K562 (cell line): ENCODE results near the gene ZNF407. TPM values are rescaled to one million over a fixed set of nuclear protein-coding genes. Genes with fewer than 3 reads are reported as not detected.

Experiments used
- ATAC-seq: fragments of 200-7000 bp; cut with Tn5 transposase; 3 replicates; pipeline ENCODE4 v1.9.1; 2020; ENCODE audit warnings: moderate library complexity
- BruUV-seq: library from RNA; stranded (reverse); fragments of 400-500 nt; replicated peaks from 2 replicates; lab custom pipeline; 2021; lab: Mats Ljungman, UMichigan
- CTCF ChIA-PET: fragments of 300-600 bp; formaldehyde crosslinking; extraction: SDS; loops from one replicate; lab custom pipeline; 2021; ENCODE audit warnings: low intra/inter-chr PET ratio; lab: Yijun Ruan, JAX
- POLR2A ChIA-PET: fragments of 300-600, 350-650 bp; sonication (Branson Sonifier 250); formaldehyde crosslinking; extraction: SDS; loops from one replicate; lab custom pipeline; 2021; ENCODE audit warnings: antibody characterized with exemption, inconsistent platforms; lab: Yijun Ruan, JAX
- DNase-seq, 4 experiments: peaks; one replicate each; pipeline versions ENCODE4 v3.0.0 to v3.0.0-alpha.2; 2011 to 2018; ENCODE audit warnings: low spot score in 3 of 4, mixed read lengths in 3 of 4; ENCODE audit errors: extremely low read depth in 1 of 4
- FAIRE-seq: peaks from 2 replicates; lab custom pipeline; 2011; peaks lifted over from hg19 to GRCh38; lab: Jason Lieb, UNC
- H2AFZ ChIP-seq: 2 replicates; pipeline ENCODE4 v1.6.0; 2011; ENCODE audit warnings: low read depth, low read length, control low read depth, inconsistent platforms
- H3K27ac ChIP-seq: fragments of 200-600 bp; 3 replicates; pipeline ENCODE4 v1.8.0; 2011; ENCODE audit warnings: low read depth, mild to moderate bottlenecking, control low read depth, inconsistent platforms, low read length, moderate library complexity, mixed read lengths; ENCODE audit errors: extremely low read depth
- H3K27me3 ChIP-seq, 2 experiments: fragments of 300-600 bp in 1 of 2; 2 replicates in 1 of 2; 3 replicates in 1 of 2; pipeline versions ENCODE4 v1.6.0 to v1.8.0; 2011; ENCODE audit warnings: inconsistent platforms in 2 of 2, low read length in 2 of 2, mild to moderate bottlenecking in 1 of 2, mixed read lengths in 1 of 2, moderate library complexity in 1 of 2; ENCODE audit not compliant: control insufficient read depth in 2 of 2, insufficient read depth in 2 of 2
- H3K36me3 ChIP-seq: fragments of 300-600 bp; 3 replicates; pipeline ENCODE4 v1.8.0; 2011; ENCODE audit warnings: mild to moderate bottlenecking, low read length, inconsistent platforms; ENCODE audit not compliant: control insufficient read depth, insufficient read depth
- H3K4me1 ChIP-seq, 2 experiments: fragments of 200-600 bp in 1 of 2; replicated peaks in 1 of 2; 2 replicates in 1 of 2; 3 replicates in 1 of 2; pipeline versions ENCODE4 v1.5.1 to v1.8.0; 2011; ENCODE audit warnings: inconsistent platforms in 2 of 2, low read length in 2 of 2, mild to moderate bottlenecking in 1 of 2, mixed read lengths in 1 of 2, moderate library complexity in 1 of 2; ENCODE audit not compliant: control insufficient read depth in 2 of 2, insufficient read depth in 2 of 2
- H3K4me2 ChIP-seq: 2 replicates; pipeline ENCODE4 v1.6.1; 2011; ENCODE audit warnings: low read length, control low read depth, inconsistent platforms, mixed read lengths; ENCODE audit not compliant: insufficient read depth
- H3K4me3 ChIP-seq: fragments of 200-600 bp; sonication (generic), shearing (Covaris generic); 2 replicates; pipeline ENCODE4 v1.5.1; 2016; ENCODE audit warnings: control low read depth, inconsistent platforms
- H3K79me2 ChIP-seq: fragments of 200-600 bp; 3 replicates; pipeline ENCODE4 v1.8.0; 2011; ENCODE audit warnings: low read length, inconsistent platforms; ENCODE audit not compliant: control insufficient read depth, insufficient read depth
- H3K9ac ChIP-seq, 2 experiments: 2 replicates each; pipeline versions ENCODE4 v1.6.0 to v1.6.1; 2011; ENCODE audit warnings: low read depth in 2 of 2, low read length in 2 of 2, control low read depth in 1 of 2, inconsistent platforms in 1 of 2, mild to moderate bottlenecking in 1 of 2, mixed read lengths in 1 of 2; ENCODE audit not compliant: insufficient read depth in 1 of 2
- H3K9me1 ChIP-seq: one replicate; pipeline ENCODE4 v1.6.0; 2011; ENCODE audit warnings: inconsistent platforms, mild to moderate bottlenecking, low read length, moderate library complexity; ENCODE audit not compliant: control insufficient read depth, insufficient read depth
- H3K9me3 ChIP-seq: replicated peaks from 2 replicates; pipeline ENCODE4 v1.5.1; 2011; ENCODE audit warnings: low read depth, low read length, inconsistent platforms; ENCODE audit not compliant: control insufficient read depth, insufficient read depth
- H4K20me1 ChIP-seq: replicated peaks from 2 replicates; pipeline ENCODE4 v1.6.1; 2011; ENCODE audit warnings: low read length, inconsistent platforms, mixed read lengths; ENCODE audit not compliant: control insufficient read depth, insufficient read depth
- ADNP ChIP-seq: fragments of 200-800 bp; sonication (Bioruptor generic); IDR thresholded peaks from 2 replicates; pipeline ENCODE4 v1.6.1; 2016; ENCODE audit warnings: missing genetic modification characterization, missing compliant biosample characterization
- BDP1 ChIP-seq: IDR thresholded peaks from 3 replicates; pipeline ENCODE4 v1.6.1; 2011; ENCODE audit not compliant: insufficient read length, insufficient read depth
- DDX20 ChIP-seq: fragments of 450-650 bp; IDR thresholded peaks from 2 replicates; pipeline ENCODE4 v1.6.1; 2016; ENCODE audit warnings: missing genetic modification characterization, low read depth, mild to moderate bottlenecking, missing compliant biosample characterization, moderate library complexity
- EHMT2 ChIP-seq: fragments of 450-650 bp; IDR thresholded peaks from 2 replicates; pipeline ENCODE4 v1.6.1; 2018; ENCODE audit warnings: antibody characterized with exemption
- IFI16 ChIP-seq: fragments of 250-450 bp; sonication (Bioruptor Pico); IDR thresholded peaks from 2 replicates; pipeline ENCODE4 v2.1.2; 2022; ENCODE audit warnings: mild to moderate bottlenecking, inconsistent platforms
- NR2F6 ChIP-seq: fragments of 450-650 bp; formaldehyde crosslinking; IDR thresholded peaks from 2 replicates; pipeline ENCODE4 v1.4.0; 2020; ENCODE audit warnings: mild to moderate bottlenecking
- OTX1 ChIP-seq: fragments of 450-650 bp; formaldehyde crosslinking; IDR thresholded peaks from 2 replicates; pipeline ENCODE4 v1.4.0; 2022; ENCODE audit warnings: mild to moderate bottlenecking
- PHB2 ChIP-seq: fragments of 450-650 bp; IDR thresholded peaks from 2 replicates; pipeline ENCODE4 v1.6.1; 2017; ENCODE audit warnings: low read depth
- TARDBP ChIP-seq: fragments of 450-650 bp; IDR thresholded peaks from 2 replicates; pipeline ENCODE4 v1.6.1; 2016
- TGIF2 ChIP-seq: sonication (generic); formaldehyde crosslinking; IDR thresholded peaks from 2 replicates; pipeline ENCODE4 v1.8.1; 2022; ENCODE audit warnings: mild to moderate bottlenecking, missing genetic modification reagents, moderate library complexity
- THRA ChIP-seq: fragments of 450-650 bp; IDR thresholded peaks from 2 replicates; pipeline ENCODE4 v1.6.1; 2017; ENCODE audit warnings: mild to moderate bottlenecking, moderate library complexity
- TRIM25 ChIP-seq: fragments of 450-650 bp; IDR thresholded peaks from 2 replicates; pipeline ENCODE4 v1.7.0; 2016; ENCODE audit warnings: borderline replicate concordance
- ZBTB43 ChIP-seq: sonication (generic); formaldehyde crosslinking; IDR thresholded peaks from 2 replicates; pipeline ENCODE4 v1.8.0; 2023; ENCODE audit warnings: mild to moderate bottlenecking, missing genetic modification reagents
- ZNF41 ChIP-seq: fragments of 250-450 bp; sonication (Bioruptor Pico); conservative IDR thresholded peaks from 2 replicates; pipeline ENCODE4 v1.4.0; 2020; ENCODE audit warnings: mild to moderate bottlenecking
- ZNF431 ChIP-seq: sonication (generic); formaldehyde crosslinking; IDR thresholded peaks from 2 replicates; pipeline ENCODE4 v1.8.0; 2022; ENCODE audit warnings: mild to moderate bottlenecking, missing genetic modification reagents
- ZNF586 ChIP-seq: fragments of 450-650 bp; formaldehyde crosslinking; conservative IDR thresholded peaks from 2 replicates; pipeline ENCODE4 v1.4.0; 2020; ENCODE audit warnings: mild to moderate bottlenecking, moderate library complexity
- WGBS: fragments of 100-300 bp; shearing (Covaris generic); methylation state at CpG from one replicate; pipeline ENCODE4 v1.1.6; 2016; ENCODE audit warnings: low coverage, mixed read lengths; ENCODE audit not compliant: insufficient coverage; ENCODE audit errors: missing lambda C conversion rate; 5-methylcytosine and 5-hydroxymethylcytosine counted together
- in situ Hi-C: fragments of 300-500 bp; cut with MboI; formaldehyde crosslinking; loops from 4 replicates; pipeline ENCODE4 v1.15.0; 2018; ENCODE audit warnings: inconsistent platforms, mixed read lengths
- intact Hi-C: fragments of 100-400 bp; cut with micrococcal nuclease; formaldehyde crosslinking; loops from 2 replicates; pipeline ENCODE4 v1.14.2; 2022
- polyA plus RNA-seq, 8 experiments: library from polyadenylated mRNA; depleted of rRNA in 4 of 8; stranded (reverse) in 5 of 8; unstranded in 3 of 8; fragments of >200 nt; fragmentation: Nextera tagmentation in 2 of 8; fragmentation: Illumina TruSeq in 1 of 8; extraction: Ambion mirVana in 2 of 8; extraction: Trizol in 1 of 8; gene quantifications; 2 replicates each; pipeline versions ENCODE4 v1.2.1 to v1.2.3, GENCODE V29; 2011 to 2014; ENCODE audit warnings: inconsistent platforms in 1 of 8, missing spikeins in 1 of 8
- total RNA-seq, 7 experiments: library from RNA; depleted of rRNA in 6 of 7; stranded (reverse); fragments of >200 nt in 6 of 7; fragmentation: Illumina TruSeq in 2 of 7; extraction: Trizol in 2 of 7; gene quantifications; 2 replicates each; pipeline versions ENCODE4 v1.2.1 to v1.2.3, GENCODE V29; 2011 to 2021; ENCODE audit warnings: low replicate concordance in 1 of 7
- TF ChIP-seq, protein P1 (sequence below): fragments of 250-450 bp; sonication (Bioruptor Pico); IDR thresholded peaks from 2 replicates; pipeline ENCODE4 v1.4.0; 2020; ENCODE audit warnings: mild to moderate bottlenecking, moderate library complexity

ZNF407 gene
- total and polyA plus RNA-seq, 9 of the 15 experiments (the other 6 are each of a cell fraction or from before 2014, with no cell fraction given) = 0.21 to 5.4 (median 2.3) TPM

- H3K4me1 ChIP-seq = no peaks in the 10 kb centered on the region
- no peaks in the 10 kb centered on the region for H3K9me1 ChIP-seq
- H3K9ac ChIP-seq = no peak overlapping the region
- H3K36me3 ChIP-seq = no peaks in the 10 kb centered on the region
- CTCF ChIA-PET = no interaction called here
- no TSS peak for BruUV-seq
- DNase-seq (no peak), FAIRE-seq (no peak), ATAC-seq (no peak)
- POLR2A ChIA-PET = no interaction called here
- no peak overlapping the region for H3K27ac ChIP-seq
- no peak overlapping the region for H3K4me2 ChIP-seq
- in situ Hi-C loops (no loop called here), intact Hi-C loops (no loop called here)
- H3K79me2 ChIP-seq = no peaks in the 10 kb centered on the region
- WGBS = 0% methylated on average over 2 of the region's 2 CpGs
- TF ChIP-seq, protein P1, sequence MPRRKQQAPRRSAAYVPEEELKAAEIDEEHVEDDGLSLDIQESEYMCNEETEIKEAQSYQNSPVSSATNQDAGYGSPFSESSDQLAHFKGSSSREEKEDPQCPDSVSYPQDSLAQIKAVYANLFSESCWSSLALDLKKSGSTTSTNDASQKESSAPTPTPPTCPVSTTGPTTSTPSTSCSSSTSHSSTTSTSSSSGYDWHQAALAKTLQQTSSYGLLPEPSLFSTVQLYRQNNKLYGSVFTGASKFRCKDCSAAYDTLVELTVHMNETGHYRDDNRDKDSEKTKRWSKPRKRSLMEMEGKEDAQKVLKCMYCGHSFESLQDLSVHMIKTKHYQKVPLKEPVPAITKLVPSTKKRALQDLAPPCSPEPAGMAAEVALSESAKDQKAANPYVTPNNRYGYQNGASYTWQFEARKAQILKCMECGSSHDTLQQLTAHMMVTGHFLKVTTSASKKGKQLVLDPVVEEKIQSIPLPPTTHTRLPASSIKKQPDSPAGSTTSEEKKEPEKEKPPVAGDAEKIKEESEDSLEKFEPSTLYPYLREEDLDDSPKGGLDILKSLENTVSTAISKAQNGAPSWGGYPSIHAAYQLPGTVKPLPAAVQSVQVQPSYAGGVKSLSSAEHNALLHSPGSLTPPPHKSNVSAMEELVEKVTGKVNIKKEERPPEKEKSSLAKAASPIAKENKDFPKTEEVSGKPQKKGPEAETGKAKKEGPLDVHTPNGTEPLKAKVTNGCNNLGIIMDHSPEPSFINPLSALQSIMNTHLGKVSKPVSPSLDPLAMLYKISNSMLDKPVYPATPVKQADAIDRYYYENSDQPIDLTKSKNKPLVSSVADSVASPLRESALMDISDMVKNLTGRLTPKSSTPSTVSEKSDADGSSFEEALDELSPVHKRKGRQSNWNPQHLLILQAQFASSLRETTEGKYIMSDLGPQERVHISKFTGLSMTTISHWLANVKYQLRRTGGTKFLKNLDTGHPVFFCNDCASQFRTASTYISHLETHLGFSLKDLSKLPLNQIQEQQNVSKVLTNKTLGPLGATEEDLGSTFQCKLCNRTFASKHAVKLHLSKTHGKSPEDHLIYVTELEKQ = no peak
- TF ChIP-seq EHMT2 (no peak), ZNF41 (CRISPR knock-in tag) (no peak), ZBTB43 (CRISPR knock-in tag) (no peak), ZNF586 (CRISPR knock-in tag) (no peak), IFI16 (CRISPR knock-in tag) (no peak), OTX1 (CRISPR knock-in tag) (no peak), ADNP (no peak), ZNF431 (CRISPR knock-in tag) (no peak), PHB2 (no peak), BDP1 (no peak), TGIF2 (CRISPR knock-in tag) (no peak), DDX20 (tag) (no peak), NR2F6 (CRISPR knock-in tag) (no peak), THRA (no peak), TRIM25 (no peak), TARDBP (no peak)
- no peak overlapping the region for H3K4me3 ChIP-seq
- no peaks in the 10 kb centered on the region for H4K20me1 ChIP-seq
- H2AFZ ChIP-seq = no peak overlapping the region
- H3K27me3 ChIP-seq = no peaks in the 10 kb centered on the region
- no peaks in the 10 kb centered on the region for H3K9me3 ChIP-seq
These were observed 411.6 kb downstream of the ZNF407 start for GRCh38 chr18:75009296-75009695.
